Epithelial cell of proximal tubule (primary cell): ENCODE results near the gene KLHDC8A. TPM values are rescaled to one million over a fixed set of nuclear protein-coding genes. Genes with fewer than 3 reads are reported as not detected.
"Not testable (repeated sequence)": the region's sequence is repeated elsewhere in the genome, so short reads cannot be mapped to it uniquely, and the experiment has no call there.

Experiments used
- DNase-seq: peaks from one replicate; pipeline ENCODE4 v3.0.0-alpha.2; 2011; ENCODE audit warnings: low read depth
- H3K4me3 ChIP-seq: 2 replicates; pipeline ENCODE4 v1.5.1; 2011; ENCODE audit warnings: low read depth, mild to moderate bottlenecking, low read length
- total RNA-seq: library from RNA; depleted of rRNA; stranded (reverse); fragments of >200 nt; gene quantifications from 2 replicates; pipeline ENCODE4 v1.2.3, GENCODE V29; 2015
- TF ChIP-seq, protein P1 (sequence below): conservative IDR thresholded peaks from 2 replicates; pipeline ENCODE4 v1.5.1; 2012; ENCODE audit warnings: low read depth, mild to moderate bottlenecking, low read length

The KLHDC8A gene, protein sequence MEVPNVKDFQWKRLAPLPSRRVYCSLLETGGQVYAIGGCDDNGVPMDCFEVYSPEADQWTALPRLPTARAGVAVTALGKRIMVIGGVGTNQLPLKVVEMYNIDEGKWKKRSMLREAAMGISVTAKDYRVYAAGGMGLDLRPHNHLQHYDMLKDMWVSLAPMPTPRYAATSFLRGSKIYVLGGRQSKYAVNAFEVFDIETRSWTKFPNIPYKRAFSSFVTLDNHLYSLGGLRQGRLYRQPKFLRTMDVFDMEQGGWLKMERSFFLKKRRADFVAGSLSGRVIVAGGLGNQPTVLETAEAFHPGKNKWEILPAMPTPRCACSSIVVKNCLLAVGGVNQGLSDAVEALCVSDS
- total RNA-seq, result 0.80 and 9.6 TPM in 2 replicates

- no peak for DNase-seq
- TF ChIP-seq, protein P1, sequence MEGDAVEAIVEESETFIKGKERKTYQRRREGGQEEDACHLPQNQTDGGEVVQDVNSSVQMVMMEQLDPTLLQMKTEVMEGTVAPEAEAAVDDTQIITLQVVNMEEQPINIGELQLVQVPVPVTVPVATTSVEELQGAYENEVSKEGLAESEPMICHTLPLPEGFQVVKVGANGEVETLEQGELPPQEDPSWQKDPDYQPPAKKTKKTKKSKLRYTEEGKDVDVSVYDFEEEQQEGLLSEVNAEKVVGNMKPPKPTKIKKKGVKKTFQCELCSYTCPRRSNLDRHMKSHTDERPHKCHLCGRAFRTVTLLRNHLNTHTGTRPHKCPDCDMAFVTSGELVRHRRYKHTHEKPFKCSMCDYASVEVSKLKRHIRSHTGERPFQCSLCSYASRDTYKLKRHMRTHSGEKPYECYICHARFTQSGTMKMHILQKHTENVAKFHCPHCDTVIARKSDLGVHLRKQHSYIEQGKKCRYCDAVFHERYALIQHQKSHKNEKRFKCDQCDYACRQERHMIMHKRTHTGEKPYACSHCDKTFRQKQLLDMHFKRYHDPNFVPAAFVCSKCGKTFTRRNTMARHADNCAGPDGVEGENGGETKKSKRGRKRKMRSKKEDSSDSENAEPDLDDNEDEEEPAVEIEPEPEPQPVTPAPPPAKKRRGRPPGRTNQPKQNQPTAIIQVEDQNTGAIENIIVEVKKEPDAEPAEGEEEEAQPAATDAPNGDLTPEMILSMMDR, result no peak
These were observed at the start of gene KLHDC8A for GRCh38 chr1:205356440-205357139. TSS of gene KLHDC8A (minus strand) at chr1:205356922. CDS start at chr1:205343604, 13,318 bp downstream.

GRCh38 chr1:205406252-205406651, 49.5 kb upstream of the KLHDC8A start:
- H3K4me3 ChIP-seq, DNase-seq: not testable (repeated sequence)

More at GRCh38 chr1:205356440-205357139, at the start of gene KLHDC8A:
- H3K4me3 ChIP-seq, result no peak within 1 kb of the TSS

GRCh38 chr1:205404484-205404883, 47.8 kb upstream of the KLHDC8A start:
- not testable (repeated sequence) for DNase-seq, H3K4me3 ChIP-seq

GRCh38 chr1:205398586-205398985, 41.9 kb upstream of the KLHDC8A start:
- no peak overlapping the region for H3K4me3 ChIP-seq
- TF ChIP-seq, protein P1, result no peak
- no peak for DNase-seq

DNA sequence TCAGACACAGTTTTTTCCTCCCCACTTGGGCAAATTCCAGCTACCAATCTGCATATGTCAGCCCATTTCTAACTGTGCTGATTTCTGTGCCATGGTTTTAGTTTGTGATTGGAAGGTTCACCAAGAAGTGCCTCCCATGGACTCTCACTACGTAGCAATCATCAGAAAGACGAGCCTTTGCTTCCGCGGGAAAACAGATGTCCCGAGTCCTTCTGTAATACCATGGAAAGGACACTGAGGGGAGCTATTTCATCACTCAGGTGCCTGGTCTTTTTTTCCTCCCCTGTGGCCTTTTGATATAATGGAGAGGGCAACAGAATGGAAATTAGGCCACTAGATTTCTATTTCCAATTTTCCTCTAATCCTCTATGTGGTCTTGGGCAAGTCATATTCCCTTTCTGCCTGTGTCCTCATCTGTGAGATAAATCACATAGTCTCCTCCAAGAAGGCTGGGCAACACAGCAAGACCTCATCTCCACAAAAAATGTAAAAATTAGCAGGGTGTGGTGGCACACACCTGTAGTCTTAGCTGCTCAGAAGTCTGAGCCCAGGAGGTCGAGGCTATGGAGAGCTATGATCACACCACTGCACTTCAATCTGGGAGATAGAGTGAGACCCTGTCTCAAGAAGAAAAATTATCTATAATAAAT, 40.4 kb upstream of the KLHDC8A start:
- DNase-seq, result no peak
- no peak overlapping the region for H3K4me3 ChIP-seq
- TF ChIP-seq, protein P1, result peak; percentile 88

GRCh38 chr1:205395616-205396015, 38.9 kb upstream of the KLHDC8A start:
- no peak for DNase-seq
- no peak overlapping the region for H3K4me3 ChIP-seq
- TF ChIP-seq, protein P1, result no peak

DNA sequence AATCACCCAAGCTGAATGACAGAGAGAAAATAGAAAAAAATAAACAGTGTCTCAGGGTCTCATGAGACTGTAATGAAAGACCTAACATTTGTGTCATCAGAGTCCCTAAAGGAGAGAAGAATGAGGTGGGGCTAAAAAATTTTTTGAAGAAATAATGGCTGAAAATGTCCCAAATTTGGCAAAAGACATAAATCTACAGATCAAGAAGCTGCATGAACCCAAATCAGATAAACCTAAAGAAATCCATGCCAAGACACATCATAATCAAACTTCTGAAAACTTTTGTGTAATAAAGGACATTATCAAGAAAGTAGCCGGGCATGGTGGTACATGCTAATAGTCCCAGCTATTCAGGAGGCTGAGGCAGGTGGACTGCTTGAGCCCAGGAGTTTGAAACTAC, 35.9 kb upstream of the KLHDC8A start:
- TF ChIP-seq, protein P1, result no peak
- no peak for DNase-seq
- no peak overlapping the region for H3K4me3 ChIP-seq
